SU-DHL-6 (cell line): ENCODE results near the gene CASP14.

Experiments used
- EZH2phosphoT487 ChIP-seq: fragments of 200-600 bp; sonication (generic), shearing (Covaris generic); conservative IDR thresholded peaks from 2 replicates; pipeline ENCODE4 v1.6.1; 2018; ENCODE audit warnings: mild to moderate bottlenecking, antibody characterized with exemption, low read length, moderate library complexity, mixed read lengths
- TF ChIP-seq, protein P1 (sequence below): fragments of 200-600 bp; sonication (generic); IDR thresholded peaks from one replicate; pipeline ENCODE4 v1.5.1; 2017; ENCODE audit warnings: antibody characterized with exemption, mild to moderate bottlenecking, low read length, moderate library complexity; ENCODE audit not compliant: insufficient read depth, poor library complexity, severe bottlenecking

DNA sequence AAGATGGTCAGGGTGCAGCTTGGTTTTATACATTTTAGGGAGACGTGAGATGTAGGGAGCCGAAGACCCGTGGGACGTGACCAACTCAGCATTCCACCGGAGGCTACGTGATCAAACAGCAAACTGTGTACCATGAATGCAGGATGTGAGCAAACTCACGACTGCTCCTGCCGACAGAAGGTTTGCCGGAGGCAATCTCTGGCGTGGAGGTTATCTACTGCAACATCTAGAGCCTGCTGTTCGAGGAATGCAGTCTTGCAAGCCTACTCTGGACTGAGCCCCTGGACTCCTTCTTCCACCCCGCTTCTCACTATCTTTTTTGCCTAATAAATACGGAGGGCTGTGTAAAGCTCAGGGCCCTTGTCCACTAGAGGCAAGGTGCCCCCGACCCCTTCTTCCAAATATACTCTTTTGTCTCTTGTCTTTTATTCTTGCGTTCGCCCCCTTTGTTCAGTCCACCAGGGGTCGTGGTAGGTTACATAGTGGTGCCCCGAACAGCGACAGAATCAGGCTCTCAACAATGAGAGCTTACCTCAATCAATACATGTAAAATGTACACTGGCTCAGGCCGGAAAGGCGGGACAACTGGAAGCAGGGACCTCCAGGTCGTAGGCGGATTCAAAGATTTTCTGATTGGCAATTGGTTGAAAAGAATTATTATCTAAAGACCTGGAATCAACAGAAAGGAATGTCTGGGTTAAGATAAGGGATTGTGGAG, 23.8 kb downstream of the CASP14 start:
- TF ChIP-seq, protein P1, sequence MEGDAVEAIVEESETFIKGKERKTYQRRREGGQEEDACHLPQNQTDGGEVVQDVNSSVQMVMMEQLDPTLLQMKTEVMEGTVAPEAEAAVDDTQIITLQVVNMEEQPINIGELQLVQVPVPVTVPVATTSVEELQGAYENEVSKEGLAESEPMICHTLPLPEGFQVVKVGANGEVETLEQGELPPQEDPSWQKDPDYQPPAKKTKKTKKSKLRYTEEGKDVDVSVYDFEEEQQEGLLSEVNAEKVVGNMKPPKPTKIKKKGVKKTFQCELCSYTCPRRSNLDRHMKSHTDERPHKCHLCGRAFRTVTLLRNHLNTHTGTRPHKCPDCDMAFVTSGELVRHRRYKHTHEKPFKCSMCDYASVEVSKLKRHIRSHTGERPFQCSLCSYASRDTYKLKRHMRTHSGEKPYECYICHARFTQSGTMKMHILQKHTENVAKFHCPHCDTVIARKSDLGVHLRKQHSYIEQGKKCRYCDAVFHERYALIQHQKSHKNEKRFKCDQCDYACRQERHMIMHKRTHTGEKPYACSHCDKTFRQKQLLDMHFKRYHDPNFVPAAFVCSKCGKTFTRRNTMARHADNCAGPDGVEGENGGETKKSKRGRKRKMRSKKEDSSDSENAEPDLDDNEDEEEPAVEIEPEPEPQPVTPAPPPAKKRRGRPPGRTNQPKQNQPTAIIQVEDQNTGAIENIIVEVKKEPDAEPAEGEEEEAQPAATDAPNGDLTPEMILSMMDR, result no peak
- TF ChIP-seq EZH2phosphoT487, result no peak
